Caco-2 (cell line): ENCODE results near the gene ANK3. TPM values are rescaled to one million over a fixed set of nuclear protein-coding genes. Genes with fewer than 3 reads are reported as not detected.
A peak's percentile ranks its signal among the peaks of the same experiment; 100 is the strongest.

ENCODE experiments used
- BruUV-seq: library from RNA; stranded (reverse); fragments of 400-500 nt; replicated peaks from 2 replicates; lab custom pipeline; 2021; lab: Mats Ljungman, UMichigan
- CTCF ChIA-PET: fragments of 300-600 bp; sonication (Branson Sonifier 250); formaldehyde crosslinking; loops from one replicate; lab custom pipeline; 2022; ENCODE audit warnings: antibody characterized with exemption; lab: Charles Lee
- POLR2A ChIA-PET: fragments of 300-600 bp; sonication (Branson Sonifier 250); formaldehyde crosslinking; loops from one replicate; lab custom pipeline; 2022; ENCODE audit warnings: antibody characterized with exemption; lab: Charles Lee
- DNase-seq, 2 experiments: peaks; one replicate each; pipeline versions ENCODE4 v3.0.0 to v3.0.0-alpha.2; 2020 to 2022
- H3K27me3 ChIP-seq: replicated peaks from 2 replicates; pipeline ENCODE4 v1.6.0; 2011; ENCODE audit warnings: low read length; ENCODE audit not compliant: control insufficient read depth, insufficient read depth
- H3K36me3 ChIP-seq: 2 replicates; pipeline ENCODE4 v1.5.1; 2011; ENCODE audit warnings: low read length; ENCODE audit not compliant: control insufficient read depth, insufficient read depth
- H3K4me1 ChIP-seq: fragments of 250-450 bp; sonication (Bioruptor Pico); 2 replicates; pipeline ENCODE4 v1.5.1; 2020; ENCODE audit warnings: mild to moderate bottlenecking
- H3K4me3 ChIP-seq: 2 replicates; pipeline ENCODE4 v1.5.1; 2011; ENCODE audit warnings: low read depth, mild to moderate bottlenecking, control low read depth, low read length
- H3K9me3 ChIP-seq: fragments of 250-450 bp; sonication (Bioruptor Pico); 2 replicates; pipeline ENCODE4 v1.5.1; 2020; ENCODE audit warnings: mild to moderate bottlenecking, moderate library complexity
- H3K27ac Mint-ChIP-seq: one replicate; pipeline ENCODE4 v1.8.0; 2022; ENCODE audit warnings: mixed read lengths; ENCODE audit not compliant: unreplicated experiment
- H3K27me3 Mint-ChIP-seq: one replicate; pipeline ENCODE4 v1.8.0; 2022; ENCODE audit warnings: mixed read lengths; ENCODE audit not compliant: insufficient read depth, unreplicated experiment
- H3K36me3 Mint-ChIP-seq: one replicate; pipeline ENCODE4 v1.8.0; 2022; ENCODE audit warnings: mild to moderate bottlenecking, mixed read lengths; ENCODE audit not compliant: insufficient read depth, unreplicated experiment
- H3K4me1 Mint-ChIP-seq: one replicate; pipeline ENCODE4 v1.8.0; 2022; ENCODE audit warnings: low read depth, mixed read lengths; ENCODE audit not compliant: unreplicated experiment
- H3K4me3 Mint-ChIP-seq: one replicate; pipeline ENCODE4 v1.8.0; 2022; ENCODE audit warnings: mild to moderate bottlenecking, moderate library complexity, mixed read lengths; ENCODE audit not compliant: unreplicated experiment
- H3K9me3 Mint-ChIP-seq: one replicate; pipeline ENCODE4 v1.8.0; 2022; ENCODE audit warnings: mixed read lengths; ENCODE audit not compliant: unreplicated experiment
- CTCF ChIP-seq, 2 experiments: fragments of 200-600 bp in 1 of 2; IDR thresholded peaks; 1 replicate in 1 of 2; 2 replicates in 1 of 2; pipeline versions ENCODE4 v1.5.1 to v1.8.0; 2011 to 2022; ENCODE audit warnings: antibody characterized with exemption in 1 of 2, control low read depth in 1 of 2, inconsistent platforms in 1 of 2, low read depth in 1 of 2, low read length in 1 of 2, mild to moderate bottlenecking in 1 of 2, moderate library complexity in 1 of 2; ENCODE audit not compliant: insufficient read depth in 1 of 2, severe bottlenecking in 1 of 2, unreplicated experiment in 1 of 2
- intact Hi-C: fragments of 100-400 bp; cut with micrococcal nuclease; formaldehyde crosslinking; loops from one replicate; pipeline ENCODE4 v1.10.0; 2022; ENCODE audit not compliant: unreplicated experiment
- total RNA-seq: library from RNA; stranded (reverse); gene quantifications from 2 replicates; pipeline ENCODE4 v1.2.3, GENCODE V29; 2022

Gene ANK3
- total RNA-seq, 1 experiment from 2014 or later, result 46.7 TPM

DNA sequence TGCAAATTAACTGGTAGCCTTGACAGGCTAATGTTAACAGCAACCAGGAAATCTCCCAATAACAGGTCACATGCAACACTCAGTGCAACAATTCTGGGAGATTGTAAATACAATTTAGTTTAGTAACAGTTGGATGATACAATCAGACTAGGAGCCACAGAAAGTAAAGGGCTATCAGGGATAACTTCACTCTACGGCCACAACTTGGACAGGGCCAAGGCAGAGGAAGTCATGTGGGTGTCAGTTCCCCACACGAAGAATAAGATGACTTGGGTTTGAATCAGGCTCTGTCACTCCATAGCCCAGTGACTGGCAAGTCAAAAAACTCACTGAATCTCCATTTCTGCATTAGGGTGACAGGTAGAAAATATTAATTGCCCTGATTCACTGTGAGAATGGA, 266.0 kb downstream of the ANK3 start:
- no peaks in the 10 kb centered on the region for H3K27me3 Mint-ChIP-seq
- ChIA-PET POLR2A (no interaction called here), CTCF (no interaction called here)
- Histone ChIP-seq H3K4me1 (peaks cover 15% of the 10 kb centered on the region), H3K9me3 (no peaks in the 10 kb centered on the region), H3K4me3 (no peak overlapping the region), H3K36me3 (no peaks in the 10 kb centered on the region), H3K27me3 (no peaks in the 10 kb centered on the region)
- no TSS peak for BruUV-seq
- peak overlapping the region; percentile 50 for H3K27ac Mint-ChIP-seq
- peaks cover 18% of the 10 kb centered on the region for H3K4me1 Mint-ChIP-seq
- H3K4me3 Mint-ChIP-seq, result no peak overlapping the region
- TF ChIP-seq CTCF (IDR thresholded peaks at IDR 0.05; ENCODE audit: insufficient read depth in 1 of 2, low read depth in 1 of 2, low read length in 1 of 2, severe bottlenecking in 1 of 2, unreplicated experiment in 1 of 2), result no peak
- no peaks in the 10 kb centered on the region for H3K36me3 Mint-ChIP-seq
- peaks cover 14% of the 10 kb centered on the region for H3K9me3 Mint-ChIP-seq
- no peak for DNase-seq
- intact Hi-C loops, result no loop called here

GRCh38 chr10:60123172-60123571, 266.5 kb downstream of the ANK3 start:
- ChIA-PET CTCF (no interaction called here), POLR2A (no interaction called here)
- H3K9me3 ChIP-seq, result no peaks in the 10 kb centered on the region
- intact Hi-C loops, result no loop called here
- H3K4me1 ChIP-seq, result peaks cover 15% of the 10 kb centered on the region
- no TSS peak for BruUV-seq
- Mint-ChIP-seq H3K4me1 (peaks cover 18% of the 10 kb centered on the region), H3K4me3 (no peak overlapping the region), H3K27me3 (no peaks in the 10 kb centered on the region), H3K36me3 (no peaks in the 10 kb centered on the region), H3K9me3 (peaks cover 14% of the 10 kb centered on the region), H3K27ac (peak overlapping the region; percentile 50)
- H3K4me3 ChIP-seq, result no peak overlapping the region
- no peaks in the 10 kb centered on the region for H3K27me3 ChIP-seq
- DNase-seq, result no peak
- TF ChIP-seq CTCF (IDR thresholded peaks at IDR 0.05; ENCODE audit: insufficient read depth in 1 of 2, low read depth in 1 of 2, low read length in 1 of 2, severe bottlenecking in 1 of 2, unreplicated experiment in 1 of 2), result no peak
- H3K36me3 ChIP-seq, result no peaks in the 10 kb centered on the region

- no peak for TF ChIP-seq CTCF (IDR thresholded peaks at IDR 0.05; ENCODE audit: insufficient read depth in 1 of 2, low read depth in 1 of 2, low read length in 1 of 2, severe bottlenecking in 1 of 2, unreplicated experiment in 1 of 2)
- H3K27ac Mint-ChIP-seq, result no peak overlapping the region
- DNase-seq, result no peak
- Histone ChIP-seq H3K9me3 (no peaks in the 10 kb centered on the region), H3K27me3 (no peaks in the 10 kb centered on the region), H3K36me3 (no peaks in the 10 kb centered on the region), H3K4me3 (no peak overlapping the region), H3K4me1 (peaks cover 15% of the 10 kb centered on the region)
- H3K4me1 Mint-ChIP-seq, result peaks cover 18% of the 10 kb centered on the region
- ChIA-PET POLR2A (no interaction called here), CTCF (interaction anchor here (1.0 kb wide), 1 partner anchor 18 kb away, joined by 3 read pairs; no protein-coding TSS in a partner anchor)
- no peak overlapping the region for H3K4me3 Mint-ChIP-seq
- BruUV-seq, result no TSS peak
- H3K27me3 Mint-ChIP-seq, result no peaks in the 10 kb centered on the region
- no peaks in the 10 kb centered on the region for H3K36me3 Mint-ChIP-seq
- H3K9me3 Mint-ChIP-seq, result peaks cover 14% of the 10 kb centered on the region
- intact Hi-C loops, result no loop called here
These were observed 267.5 kb downstream of the ANK3 start for GRCh38 chr10:60122190-60122589.
